Activated CD8-positive, alpha-beta T cell treated with anti-CD3 and anti-CD28 coated beads for 36 hours (primary cell): ENCODE results near the gene SNAP23. TPM values are rescaled to one million over a fixed set of nuclear protein-coding genes. Genes with fewer than 3 reads are reported as not detected.

Experiments used
- ATAC-seq: fragments of 200-7000 bp; cut with Tn5 transposase; one replicate; pipeline ENCODE4 v1.10.0; 2021; ENCODE audit warnings: mild to moderate bottlenecking, moderate library complexity
- CTCF ChIA-PET: fragments of 350-600 bp; sonication (Branson Sonifier 250); formaldehyde crosslinking; loops from one replicate; lab custom pipeline; 2021; ENCODE audit warnings: antibody characterized with exemption; lab: Charles Lee
- POLR2A ChIA-PET: fragments of 350-600 bp; sonication (Branson Sonifier 250); formaldehyde crosslinking; loops from one replicate; lab custom pipeline; 2021; ENCODE audit warnings: antibody characterized with exemption; lab: Charles Lee
- DNase-seq: peaks from one replicate; pipeline ENCODE4 v3.0.0-alpha.2; 2020
- H3K27ac Mint-ChIP-seq: one replicate; pipeline ENCODE4 v1.8.0; 2021; ENCODE audit warnings: mild to moderate bottlenecking, mixed read lengths
- H3K27me3 Mint-ChIP-seq: one replicate; pipeline ENCODE4 v1.8.0; 2021; ENCODE audit warnings: mixed read lengths
- H3K36me3 Mint-ChIP-seq: one replicate; pipeline ENCODE4 v1.8.0; 2021; ENCODE audit warnings: low read depth, mixed read lengths
- H3K4me1 Mint-ChIP-seq: one replicate; pipeline ENCODE4 v1.8.0; 2021; ENCODE audit warnings: low read depth, mixed read lengths
- H3K4me3 Mint-ChIP-seq: one replicate; pipeline ENCODE4 v1.8.0; 2021; ENCODE audit warnings: mild to moderate bottlenecking, moderate library complexity, mixed read lengths
- H3K9me3 Mint-ChIP-seq: one replicate; pipeline ENCODE4 v1.8.0; 2021; ENCODE audit warnings: mixed read lengths
- intact Hi-C: fragments of 100-400 bp; cut with micrococcal nuclease; formaldehyde crosslinking; loops from one replicate; pipeline ENCODE4 v1.10.0; 2022
- total RNA-seq, 2 experiments: library from RNA; stranded (reverse); gene quantifications; one replicate each; pipeline ENCODE4 v1.2.3, GENCODE V29; 2021
- TF ChIP-seq, protein P1 (sequence below): fragments of 200-600 bp; IDR thresholded peaks from one replicate; pipeline ENCODE4 v1.8.0; 2022; ENCODE audit warnings: antibody characterized with exemption, mild to moderate bottlenecking

Gene SNAP23
- total RNA-seq, 2 experiments from 2014 or later: 31.2 to 33.1 TPM

DNA sequence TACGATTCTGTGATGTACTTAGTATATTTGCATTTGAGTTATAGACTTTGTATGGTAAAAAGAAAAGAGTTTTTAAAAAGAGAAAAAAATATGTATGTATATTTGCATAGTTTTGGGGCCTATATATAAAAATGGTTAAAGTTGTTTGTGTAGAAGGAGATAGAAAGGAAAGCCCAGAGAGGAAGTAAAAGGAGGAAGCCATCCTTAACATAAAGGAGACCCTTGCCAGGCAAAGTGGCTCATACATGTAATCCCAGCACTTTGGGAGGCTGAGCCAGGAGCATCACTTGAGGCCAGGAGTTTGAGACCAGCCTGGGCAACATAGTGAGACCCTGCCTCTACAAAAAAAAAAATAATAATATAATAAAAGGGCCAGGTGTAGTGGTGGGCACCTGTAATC lies 8.4 kb downstream of the SNAP23 start:
- POLR2A ChIA-PET: interaction anchor here (3.0 kb wide), 1 partner anchor 13 kb away, joined by 10 read pairs; the partner anchor contains the start of gene ZNF106
- H3K4me1 Mint-ChIP-seq: peaks cover 21% of the 10 kb centered on the region
- no peaks in the 10 kb centered on the region for H3K27me3 Mint-ChIP-seq
- TF ChIP-seq, protein P1, sequence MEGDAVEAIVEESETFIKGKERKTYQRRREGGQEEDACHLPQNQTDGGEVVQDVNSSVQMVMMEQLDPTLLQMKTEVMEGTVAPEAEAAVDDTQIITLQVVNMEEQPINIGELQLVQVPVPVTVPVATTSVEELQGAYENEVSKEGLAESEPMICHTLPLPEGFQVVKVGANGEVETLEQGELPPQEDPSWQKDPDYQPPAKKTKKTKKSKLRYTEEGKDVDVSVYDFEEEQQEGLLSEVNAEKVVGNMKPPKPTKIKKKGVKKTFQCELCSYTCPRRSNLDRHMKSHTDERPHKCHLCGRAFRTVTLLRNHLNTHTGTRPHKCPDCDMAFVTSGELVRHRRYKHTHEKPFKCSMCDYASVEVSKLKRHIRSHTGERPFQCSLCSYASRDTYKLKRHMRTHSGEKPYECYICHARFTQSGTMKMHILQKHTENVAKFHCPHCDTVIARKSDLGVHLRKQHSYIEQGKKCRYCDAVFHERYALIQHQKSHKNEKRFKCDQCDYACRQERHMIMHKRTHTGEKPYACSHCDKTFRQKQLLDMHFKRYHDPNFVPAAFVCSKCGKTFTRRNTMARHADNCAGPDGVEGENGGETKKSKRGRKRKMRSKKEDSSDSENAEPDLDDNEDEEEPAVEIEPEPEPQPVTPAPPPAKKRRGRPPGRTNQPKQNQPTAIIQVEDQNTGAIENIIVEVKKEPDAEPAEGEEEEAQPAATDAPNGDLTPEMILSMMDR: no peak
- no peak overlapping the region for H3K4me3 Mint-ChIP-seq
- DNase-seq (no peak), ATAC-seq (no peak)
- no peaks in the 10 kb centered on the region for H3K9me3 Mint-ChIP-seq
- no peak overlapping the region for H3K27ac Mint-ChIP-seq
- intact Hi-C loops: loop anchor here (10.0 kb wide), 1 partner anchor 341 kb away; no protein-coding TSS in a partner anchor
- CTCF ChIA-PET: no interaction called here
- no peaks in the 10 kb centered on the region for H3K36me3 Mint-ChIP-seq

DNA sequence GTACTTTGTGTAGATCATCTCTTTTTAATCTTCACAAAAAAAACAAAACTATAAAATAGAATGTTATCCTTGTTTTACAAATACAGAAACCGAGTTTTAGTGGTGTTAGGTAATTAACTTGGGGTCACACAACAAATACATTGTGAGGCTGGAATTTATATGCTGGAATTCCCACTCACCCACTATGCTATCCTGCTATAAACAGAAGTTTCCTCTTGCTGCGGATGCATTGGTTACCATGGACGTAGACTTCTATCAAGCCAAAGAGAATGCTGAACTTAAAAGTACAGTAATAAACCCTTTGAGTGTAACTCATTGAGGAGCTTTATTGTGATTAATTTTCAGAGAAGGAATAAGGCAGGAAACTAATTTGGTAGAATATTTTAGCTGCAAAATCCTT lies 9.2 kb downstream of the SNAP23 start:
- no peak overlapping the region for H3K4me3 Mint-ChIP-seq
- ATAC-seq: no peak
- no peak overlapping the region for H3K27ac Mint-ChIP-seq
- ChIA-PET POLR2A (interaction anchor here (0.6 to 0.9 kb wide), 3 partner anchors 13 to 71 kb away, joined by 3 read pairs; no protein-coding TSS in a partner anchor), CTCF (no interaction called here)
- intact Hi-C loops: loop anchor here (10.0 kb wide), 1 partner anchor 340 kb away; no protein-coding TSS in a partner anchor
- H3K27me3 Mint-ChIP-seq: no peaks in the 10 kb centered on the region
- no peaks in the 10 kb centered on the region for H3K36me3 Mint-ChIP-seq
- TF ChIP-seq, protein P1: no peak
- DNase-seq: no peak
- peaks cover 15% of the 10 kb centered on the region for H3K4me1 Mint-ChIP-seq
- no peaks in the 10 kb centered on the region for H3K9me3 Mint-ChIP-seq

DNA sequence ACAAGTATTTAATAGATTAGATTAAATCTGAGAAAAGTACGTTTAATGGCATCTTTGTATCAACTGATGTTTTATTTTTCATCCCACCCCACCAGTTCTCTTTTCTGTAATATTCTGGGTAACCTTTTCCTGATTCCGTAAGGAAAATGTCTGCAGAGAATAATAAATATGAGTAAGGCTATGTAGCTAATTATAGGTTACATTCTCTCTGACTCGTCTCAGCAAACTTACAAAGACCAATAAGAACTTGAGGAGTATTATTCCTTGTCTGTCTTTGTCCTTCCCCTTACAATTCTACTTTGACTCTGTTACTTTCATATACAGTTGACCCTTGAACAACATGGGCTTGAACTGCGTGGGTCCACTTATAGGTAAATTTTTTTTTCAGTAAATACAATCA lies 12.1 kb downstream of the SNAP23 start:
- TF ChIP-seq, protein P1: no peak
- intact Hi-C loops: loop anchor here (10.0 kb wide), 1 partner anchor 337 kb away; no protein-coding TSS in a partner anchor
- POLR2A ChIA-PET: no interaction called here
- CTCF ChIA-PET: no interaction called here
- DNase-seq (no peak), ATAC-seq (no peak)
- Mint-ChIP-seq H3K27me3 (no peaks in the 10 kb centered on the region), H3K4me3 (no peak overlapping the region), H3K36me3 (no peaks in the 10 kb centered on the region), H3K9me3 (no peaks in the 10 kb centered on the region), H3K4me1 (peaks cover 2% of the 10 kb centered on the region), H3K27ac (no peak overlapping the region)

DNA sequence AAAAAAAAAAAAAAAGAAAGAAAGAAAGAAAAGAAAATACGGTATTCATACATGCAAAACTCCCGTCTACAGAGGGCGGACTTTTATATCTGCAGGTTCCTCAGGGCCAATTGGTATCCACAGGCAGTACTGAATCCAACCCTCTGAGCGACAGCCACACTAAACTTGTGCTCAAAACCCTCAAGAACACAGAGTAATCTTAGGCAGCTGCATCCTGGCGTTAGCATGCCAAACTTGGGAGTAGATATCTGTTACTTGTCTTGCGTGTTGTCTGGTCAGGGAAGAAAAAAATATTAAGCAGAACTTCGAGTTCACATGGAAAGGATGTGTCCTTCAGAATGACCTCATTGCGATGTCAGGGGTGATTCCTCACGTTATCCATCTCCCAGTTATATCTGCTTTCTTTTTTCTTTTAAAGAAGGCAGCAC lies 12.8 kb downstream of the SNAP23 start:
- TF ChIP-seq, protein P1: no peak
- Mint-ChIP-seq H3K27ac (no peak overlapping the region), H3K9me3 (no peaks in the 10 kb centered on the region), H3K4me3 (no peak overlapping the region), H3K4me1 (peaks cover 2% of the 10 kb centered on the region), H3K27me3 (no peaks in the 10 kb centered on the region), H3K36me3 (peaks cover 4% of the 10 kb centered on the region)
- DNase-seq: no peak
- no peak for ATAC-seq
- ChIA-PET POLR2A (no interaction called here), CTCF (no interaction called here)
- intact Hi-C loops: loop anchor here (10.0 kb wide), 1 partner anchor 337 kb away; no protein-coding TSS in a partner anchor

DNA sequence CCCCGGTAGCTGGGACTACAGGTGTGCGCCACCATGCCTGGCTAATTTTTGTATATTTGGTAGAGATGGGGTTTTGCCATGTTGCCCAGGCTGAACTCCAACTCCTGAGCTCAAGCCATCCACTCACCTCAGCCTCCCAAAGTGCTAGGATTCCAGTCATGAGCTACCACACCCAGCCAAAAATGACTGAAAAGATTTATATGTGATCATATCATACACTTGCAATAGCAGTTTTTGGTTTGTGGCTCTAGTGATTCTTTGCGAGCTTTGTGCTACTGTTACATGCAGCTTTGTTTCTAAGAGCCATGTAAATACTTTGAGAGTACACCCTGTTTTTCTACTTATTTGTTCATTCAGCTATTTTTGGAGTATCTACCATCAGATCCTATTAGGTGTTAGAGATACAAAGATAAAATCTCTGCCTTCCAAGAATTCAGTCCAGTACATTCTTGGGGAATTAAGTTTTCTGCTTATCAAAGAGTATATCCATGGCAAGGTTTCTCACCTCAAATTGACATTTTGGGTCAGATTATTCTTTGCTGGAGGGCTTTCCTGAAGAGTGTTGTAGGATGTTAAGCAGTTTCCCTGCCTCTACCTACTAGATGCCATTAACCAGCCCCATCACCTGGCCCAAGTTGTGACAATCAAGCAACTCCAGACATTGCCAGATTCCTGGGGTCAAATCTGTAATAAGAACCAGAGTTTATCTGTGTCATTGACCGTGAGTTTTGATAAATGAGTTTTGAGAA lies 15.0 kb downstream of the SNAP23 start:
- TF ChIP-seq, protein P1: no peak
- Mint-ChIP-seq H3K36me3 (peaks cover 7% of the 10 kb centered on the region), H3K4me1 (no peaks in the 10 kb centered on the region), H3K27me3 (no peaks in the 10 kb centered on the region), H3K9me3 (no peaks in the 10 kb centered on the region), H3K4me3 (no peak overlapping the region), H3K27ac (no peak overlapping the region)
- ATAC-seq: no peak
- DNase-seq: no peak
- intact Hi-C loops: no loop called here
- ChIA-PET POLR2A (no interaction called here), CTCF (no interaction called here)
